SHP77 (cell line): ENCODE results near the gene PALLD.

Source experiments
- DNase-seq, 2 experiments: peaks; one replicate each; lab custom pipeline; 2025; lab: John Stamatoyannopoulos, UW

PALLD gene

GRCh38 chr4:168527560-168527959, 30.7 kb downstream of the PALLD start:
- no peak for DNase-seq

GRCh38 chr4:168528131-168528949, 31.5 kb downstream of the PALLD start:
- DNase-seq: no peak

- no peak for DNase-seq
Observed at GRCh38 chr4:168529257-168529656, 32.4 kb downstream of the PALLD start.

GRCh38 chr4:168531305-168531704, 34.5 kb downstream of the PALLD start:
- no peak for DNase-seq

- DNase-seq: no peak
Observed at GRCh38 chr4:168534535-168534934, 37.7 kb downstream of the PALLD start.

GRCh38 chr4:168535689-168536088, 38.8 kb downstream of the PALLD start:
- DNase-seq: no peak

- DNase-seq: no peak
Observed at GRCh38 chr4:168536448-168536847, 39.6 kb downstream of the PALLD start.

- no peak for DNase-seq
Observed at GRCh38 chr4:168537086-168537485, 40.2 kb downstream of the PALLD start.

- no peak for DNase-seq
Observed at GRCh38 chr4:168537571-168537970, 40.7 kb downstream of the PALLD start.

GRCh38 chr4:168538632-168539031, 41.8 kb downstream of the PALLD start:
- no peak for DNase-seq

GRCh38 chr4:168540086-168540485, 43.2 kb downstream of the PALLD start:
- DNase-seq: no peak

GRCh38 chr4:168540503-168541265, 43.8 kb downstream of the PALLD start:
- no peak for DNase-seq

GRCh38 chr4:168541266-168541953, 44.6 kb downstream of the PALLD start:
- no peak for DNase-seq

- DNase-seq: no peak
Observed at GRCh38 chr4:168549143-168549542, 52.3 kb downstream of the PALLD start.

- no peak for DNase-seq
Observed at GRCh38 chr4:168550064-168550766, 53.4 kb downstream of the PALLD start.

GRCh38 chr4:168551211-168551610, 54.4 kb downstream of the PALLD start:
- DNase-seq: no peak

- DNase-seq: no peak
Observed at GRCh38 chr4:168551945-168552695, 55.3 kb downstream of the PALLD start.

GRCh38 chr4:168553714-168554370, 57.0 kb downstream of the PALLD start:
- no peak for DNase-seq

GRCh38 chr4:168555437-168555836, 58.6 kb downstream of the PALLD start:
- no peak for DNase-seq

- DNase-seq: no peak
Observed at GRCh38 chr4:168557658-168558057, 60.8 kb downstream of the PALLD start.

- no peak for DNase-seq
Observed at GRCh38 chr4:168558599-168558998, 61.7 kb downstream of the PALLD start.
